ENCODE results near the gene MYH9. TPM values are rescaled to one million over a fixed set of nuclear protein-coding genes. Genes with fewer than 3 reads are reported as not detected.
"Not testable (repeated sequence)": the region's sequence is repeated elsewhere in the genome, so short reads cannot be mapped to it uniquely, and the experiment has no call there.

Gene MYH9
- total RNA-seq, 3 donors from 2014 or later = 673 to 753 (median 716) TPM

GRCh38 chr22:36405671-36406538 lies 18.1 kb upstream of the MYH9 start:
- peak; percentile 44 to 46 for ATAC-seq
- peak; percentile 19 for DNase-seq
- Mint-ChIP-seq H3K4me3 (peak overlapping the region; percentile 1), H3K9me3 (no peaks in the 10 kb centered on the region), H3K4me1 (ENCODE audit: low read depth) (peaks cover 55% of the 10 kb centered on the region), H3K36me3 (ENCODE audit: insufficient read depth) (no peaks in the 10 kb centered on the region), H3K27me3 (ENCODE audit: low read depth) (no peaks in the 10 kb centered on the region)

- no peaks in the 10 kb centered on the region for H3K36me3 Mint-ChIP-seq (ENCODE audit: insufficient read depth)
- no peaks in the 10 kb centered on the region for H3K9me3 Mint-ChIP-seq
- DNase-seq (no peak), ATAC-seq (peak; percentile 68 to 72)
- H3K4me1 Mint-ChIP-seq (ENCODE audit: low read depth) = peaks cover 48% of the 10 kb centered on the region
- no peaks in the 10 kb centered on the region for H3K27me3 Mint-ChIP-seq (ENCODE audit: low read depth)
- peak overlapping the region; percentile 1 for H3K4me3 Mint-ChIP-seq
Observed at GRCh38 chr22:36405221-36405661, 17.5 kb upstream of the MYH9 start.

DNA sequence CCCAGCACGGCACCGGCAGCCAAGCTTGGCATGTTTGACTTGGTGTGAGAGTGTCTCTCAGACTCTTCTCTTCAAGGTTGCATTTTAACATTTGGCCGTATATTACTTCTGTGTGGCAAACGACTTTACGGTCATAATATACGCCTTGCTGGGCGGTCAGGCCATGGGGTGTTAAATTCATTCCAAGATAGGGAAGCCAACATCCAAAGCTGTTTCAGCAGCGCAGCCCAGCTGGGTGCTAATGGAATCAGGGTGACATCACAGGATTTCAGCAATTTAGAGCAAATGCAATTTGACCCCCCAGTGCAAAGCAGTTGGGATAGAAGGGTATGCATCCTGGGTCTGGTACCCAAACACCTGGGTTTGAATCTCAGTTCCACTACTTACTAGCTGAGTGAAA lies 16.7 kb upstream of the MYH9 start:
- H3K4me3 Mint-ChIP-seq = no peak overlapping the region
- no peaks in the 10 kb centered on the region for H3K36me3 Mint-ChIP-seq (ENCODE audit: insufficient read depth)
- H3K9me3 Mint-ChIP-seq = no peaks in the 10 kb centered on the region
- H3K4me1 Mint-ChIP-seq (ENCODE audit: low read depth) = peaks cover 46% of the 10 kb centered on the region
- H3K27me3 Mint-ChIP-seq (ENCODE audit: low read depth) = no peaks in the 10 kb centered on the region
- ATAC-seq (no peak), DNase-seq (no peak)

GRCh38 chr22:36399472-36399778 lies 11.7 kb upstream of the MYH9 start:
- Mint-ChIP-seq H3K36me3 (ENCODE audit: insufficient read depth) (no peaks in the 10 kb centered on the region), H3K9me3 (no peaks in the 10 kb centered on the region), H3K4me3 (no peak overlapping the region), H3K4me1 (ENCODE audit: low read depth) (peaks cover 20% of the 10 kb centered on the region), H3K27me3 (ENCODE audit: low read depth) (no peaks in the 10 kb centered on the region)
- DNase-seq (no peak), ATAC-seq (no peak)

GRCh38 chr22:36398601-36399471 lies 11.1 kb upstream of the MYH9 start:
- Mint-ChIP-seq H3K27me3 (ENCODE audit: low read depth) (no peaks in the 10 kb centered on the region), H3K4me1 (ENCODE audit: low read depth) (peaks cover 17% of the 10 kb centered on the region), H3K36me3 (ENCODE audit: insufficient read depth) (no peaks in the 10 kb centered on the region), H3K4me3 (no peak overlapping the region), H3K9me3 (no peaks in the 10 kb centered on the region)
- DNase-seq = no peak
- ATAC-seq = no peak

DNA sequence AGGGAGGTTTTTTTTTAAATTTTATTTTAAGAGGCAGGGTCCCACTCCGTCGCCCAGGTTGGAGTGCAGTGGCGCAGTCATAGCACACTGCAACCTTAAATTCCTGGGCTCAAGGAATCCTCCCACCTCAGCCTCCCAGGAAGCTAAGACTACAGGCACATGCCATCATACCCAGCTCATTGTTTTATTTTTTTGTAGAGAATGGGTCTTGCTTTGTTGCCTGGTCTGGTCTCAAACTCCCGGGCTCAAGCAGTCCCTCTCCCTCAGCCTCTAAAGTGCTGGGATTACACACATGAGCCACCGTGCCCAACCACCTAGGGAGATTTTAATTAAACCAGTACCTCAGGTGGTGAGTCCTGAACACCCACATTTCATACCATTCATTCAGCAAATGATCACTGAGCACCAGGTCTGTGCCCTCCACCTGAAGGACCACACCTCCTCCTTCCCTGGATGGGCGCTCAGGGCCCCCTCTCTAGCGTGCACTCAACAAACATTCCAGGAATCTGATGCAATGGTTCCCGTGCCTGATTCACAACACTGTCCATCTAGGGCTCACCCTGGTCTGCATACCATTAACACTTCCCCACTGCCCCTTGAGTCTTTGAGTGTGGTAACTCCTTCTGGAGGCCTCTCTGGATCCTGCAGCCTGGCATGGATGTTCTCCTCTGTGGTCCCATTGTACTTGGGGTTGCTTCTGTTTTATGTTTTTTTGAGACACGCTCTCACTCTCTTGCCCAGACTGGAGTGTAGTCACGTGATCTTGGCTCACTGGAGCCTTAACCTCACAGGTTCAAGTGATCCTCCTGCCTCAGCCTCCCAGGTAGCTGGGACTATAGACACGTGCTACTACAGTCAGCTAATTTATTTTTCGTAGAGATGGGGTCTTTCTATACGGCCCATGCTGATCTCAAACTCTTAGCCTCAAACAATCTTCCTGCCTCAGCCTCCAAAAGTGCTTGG lies 9.6 kb upstream of the MYH9 start:
- peaks cover 17% of the 10 kb centered on the region for H3K4me1 Mint-ChIP-seq (ENCODE audit: low read depth)
- H3K4me3 Mint-ChIP-seq = no peak overlapping the region
- DNase-seq = no peak
- no peak for ATAC-seq
- no peaks in the 10 kb centered on the region for H3K27me3 Mint-ChIP-seq (ENCODE audit: low read depth)
- no peaks in the 10 kb centered on the region for H3K36me3 Mint-ChIP-seq (ENCODE audit: insufficient read depth)
- H3K9me3 Mint-ChIP-seq = no peaks in the 10 kb centered on the region

GRCh38 chr22:36395915-36396314 lies 8.1 kb upstream of the MYH9 start:
- ATAC-seq (no peak), DNase-seq (no peak)
- Mint-ChIP-seq H3K4me3 (no peak overlapping the region), H3K9me3 (no peaks in the 10 kb centered on the region), H3K4me1 (ENCODE audit: low read depth) (peaks cover 17% of the 10 kb centered on the region), H3K36me3 (ENCODE audit: insufficient read depth) (no peaks in the 10 kb centered on the region), H3K27me3 (ENCODE audit: low read depth) (no peaks in the 10 kb centered on the region)

DNA sequence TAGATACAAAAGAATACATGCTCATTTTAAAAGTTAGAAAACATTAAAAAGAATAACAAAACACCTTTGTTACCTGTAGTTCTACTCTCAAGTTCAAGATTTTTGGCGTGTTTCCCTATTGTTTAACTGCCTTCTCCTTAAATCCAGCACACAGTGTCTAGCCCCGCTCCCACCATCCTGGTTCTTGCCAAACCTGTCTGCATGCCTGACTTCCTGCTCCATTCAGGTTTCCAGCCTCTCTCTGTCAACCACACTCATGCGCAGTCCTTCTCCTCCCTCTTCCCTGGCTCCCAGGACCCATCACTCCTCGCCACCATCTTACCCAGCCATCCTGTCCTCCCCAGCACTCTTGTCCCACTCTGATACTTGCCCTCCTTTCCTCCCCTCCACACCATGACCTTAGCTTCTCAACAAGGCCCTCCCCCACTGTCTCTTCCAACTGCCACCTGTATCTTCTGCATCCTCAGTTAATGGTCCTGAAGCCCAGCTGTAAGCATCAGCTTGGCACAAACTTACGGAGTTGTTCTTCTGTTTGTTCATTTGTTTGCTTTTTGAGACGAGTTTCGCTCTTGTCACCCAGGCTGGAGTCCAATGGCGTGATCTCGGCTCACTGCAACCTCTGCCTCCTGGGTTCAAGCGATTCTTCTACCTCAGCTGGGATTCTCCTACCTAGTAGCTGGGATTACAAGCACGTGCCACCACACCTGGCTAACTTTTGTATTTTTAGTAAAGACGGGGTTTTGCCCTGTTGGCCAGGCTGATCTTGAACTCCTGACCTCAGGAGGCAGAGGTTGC lies 7.5 kb upstream of the MYH9 start:
- H3K4me1 Mint-ChIP-seq (ENCODE audit: low read depth) = peaks cover 17% of the 10 kb centered on the region
- no peaks in the 10 kb centered on the region for H3K27me3 Mint-ChIP-seq (ENCODE audit: low read depth)
- DNase-seq (no peak), ATAC-seq (no peak)
- H3K4me3 Mint-ChIP-seq = no peak overlapping the region
- no peaks in the 10 kb centered on the region for H3K9me3 Mint-ChIP-seq
- no peaks in the 10 kb centered on the region for H3K36me3 Mint-ChIP-seq (ENCODE audit: insufficient read depth)

DNA sequence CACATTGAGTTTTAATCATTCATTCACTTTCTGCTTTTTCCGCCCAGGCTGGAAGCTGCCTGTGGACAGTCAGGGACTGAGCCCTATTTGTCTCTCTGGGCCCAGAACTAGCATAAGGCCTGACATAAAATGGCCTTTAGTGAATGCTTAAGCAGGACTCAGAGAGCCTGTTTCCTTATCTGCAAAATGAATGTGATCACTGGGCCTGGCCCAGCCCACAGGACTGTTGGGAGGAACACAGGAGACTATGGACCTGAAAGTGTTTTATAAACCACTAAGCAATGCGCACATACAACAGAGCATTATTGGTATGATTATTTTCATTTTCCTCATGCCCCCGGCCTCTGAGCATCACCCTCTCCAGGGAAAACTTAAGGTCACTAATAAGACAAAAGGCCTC lies 3.9 kb upstream of the MYH9 start:
- peaks cover 10% of the 10 kb centered on the region for H3K4me1 Mint-ChIP-seq (ENCODE audit: low read depth)
- peaks cover under 1% of the 10 kb centered on the region for H3K36me3 Mint-ChIP-seq (ENCODE audit: insufficient read depth)
- H3K4me3 Mint-ChIP-seq = no peak overlapping the region
- ATAC-seq = no peak
- no peak for DNase-seq
- no peaks in the 10 kb centered on the region for H3K27me3 Mint-ChIP-seq (ENCODE audit: low read depth)
- H3K9me3 Mint-ChIP-seq = no peaks in the 10 kb centered on the region

GRCh38 chr22:36389122-36389521 lies 1.4 kb upstream of the MYH9 start:
- Mint-ChIP-seq H3K4me3 (peak overlapping the region; percentile 82), H3K4me1 (ENCODE audit: low read depth) (peaks cover 23% of the 10 kb centered on the region), H3K36me3 (ENCODE audit: insufficient read depth) (peaks cover 17% of the 10 kb centered on the region)
- not testable (repeated sequence) for H3K27me3 Mint-ChIP-seq (ENCODE audit: low read depth); DNase-seq; H3K9me3 Mint-ChIP-seq; ATAC-seq

DNA sequence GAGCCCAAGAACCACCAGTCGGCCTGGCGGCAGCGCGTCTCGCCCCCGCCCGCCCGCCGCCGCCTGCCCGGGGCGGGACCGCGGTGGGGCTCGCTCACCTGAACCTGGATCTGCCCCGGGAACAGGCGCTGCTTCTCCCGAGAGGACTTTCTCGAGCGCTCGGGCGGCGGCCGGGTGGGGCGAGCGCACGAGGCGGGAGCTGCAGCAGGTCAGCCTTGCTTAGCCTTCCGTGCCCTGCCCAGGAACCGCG lies 133 bp downstream of the MYH9 start:
- peaks cover 36% of the 10 kb centered on the region for H3K4me1 Mint-ChIP-seq (ENCODE audit: low read depth)
- no peaks in the 10 kb centered on the region for H3K27me3 Mint-ChIP-seq (ENCODE audit: low read depth)
- peaks cover 24% of the 10 kb centered on the region for H3K36me3 Mint-ChIP-seq (ENCODE audit: insufficient read depth)
- peak in 1 of 2 donors; percentile 6 for ATAC-seq
- no peaks in the 10 kb centered on the region for H3K9me3 Mint-ChIP-seq
- H3K4me3 Mint-ChIP-seq = peak overlapping the region; percentile 82
- no peak for DNase-seq

- Mint-ChIP-seq H3K9me3 (no peaks in the 10 kb centered on the region), H3K27me3 (ENCODE audit: low read depth) (no peaks in the 10 kb centered on the region), H3K4me1 (ENCODE audit: low read depth) (peaks cover 40% of the 10 kb centered on the region), H3K4me3 (peak overlapping the region; percentile 99), H3K36me3 (ENCODE audit: insufficient read depth) (peaks cover 24% of the 10 kb centered on the region)
- DNase-seq = no peak
- peak; percentile 4 to 11 for ATAC-seq
Observed at GRCh38 chr22:36386900-36387708, 663 bp downstream of the MYH9 start.

- Mint-ChIP-seq H3K4me1 (ENCODE audit: low read depth) (peaks cover 47% of the 10 kb centered on the region), H3K4me3 (peak overlapping the region; percentile 99), H3K9me3 (no peaks in the 10 kb centered on the region), H3K27me3 (ENCODE audit: low read depth) (no peaks in the 10 kb centered on the region), H3K36me3 (ENCODE audit: insufficient read depth) (peaks cover 27% of the 10 kb centered on the region)
- ATAC-seq (peak; percentile 5 to 6), DNase-seq (peak; percentile 35)
Observed at GRCh38 chr22:36386351-36386899, 1.3 kb downstream of the MYH9 start.
